A172 (cell line): ENCODE measurements around the gene HMGN5. TPM values are rescaled to one million over a fixed set of nuclear protein-coding genes. Genes with fewer than 3 reads are reported as not detected.

Source experiments
- DNase-seq: peaks from one replicate; pipeline ENCODE4 v3.0.0-alpha.2; 2015; ENCODE audit warnings: low spot score
- total RNA-seq: library from RNA; depleted of rRNA; stranded (reverse); fragments of >200 nt; shearing (Covaris generic); gene quantifications from 2 replicates; pipeline ENCODE4 v1.2.3, GENCODE V29; 2014; rRNA removed

Gene HMGN5, protein sequence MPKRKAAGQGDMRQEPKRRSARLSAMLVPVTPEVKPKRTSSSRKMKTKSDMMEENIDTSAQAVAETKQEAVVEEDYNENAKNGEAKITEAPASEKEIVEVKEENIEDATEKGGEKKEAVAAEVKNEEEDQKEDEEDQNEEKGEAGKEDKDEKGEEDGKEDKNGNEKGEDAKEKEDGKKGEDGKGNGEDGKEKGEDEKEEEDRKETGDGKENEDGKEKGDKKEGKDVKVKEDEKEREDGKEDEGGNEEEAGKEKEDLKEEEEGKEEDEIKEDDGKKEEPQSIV
- 0.05 TPM in 1 of 2 replicates, not detected in the other for total RNA-seq

DNA sequence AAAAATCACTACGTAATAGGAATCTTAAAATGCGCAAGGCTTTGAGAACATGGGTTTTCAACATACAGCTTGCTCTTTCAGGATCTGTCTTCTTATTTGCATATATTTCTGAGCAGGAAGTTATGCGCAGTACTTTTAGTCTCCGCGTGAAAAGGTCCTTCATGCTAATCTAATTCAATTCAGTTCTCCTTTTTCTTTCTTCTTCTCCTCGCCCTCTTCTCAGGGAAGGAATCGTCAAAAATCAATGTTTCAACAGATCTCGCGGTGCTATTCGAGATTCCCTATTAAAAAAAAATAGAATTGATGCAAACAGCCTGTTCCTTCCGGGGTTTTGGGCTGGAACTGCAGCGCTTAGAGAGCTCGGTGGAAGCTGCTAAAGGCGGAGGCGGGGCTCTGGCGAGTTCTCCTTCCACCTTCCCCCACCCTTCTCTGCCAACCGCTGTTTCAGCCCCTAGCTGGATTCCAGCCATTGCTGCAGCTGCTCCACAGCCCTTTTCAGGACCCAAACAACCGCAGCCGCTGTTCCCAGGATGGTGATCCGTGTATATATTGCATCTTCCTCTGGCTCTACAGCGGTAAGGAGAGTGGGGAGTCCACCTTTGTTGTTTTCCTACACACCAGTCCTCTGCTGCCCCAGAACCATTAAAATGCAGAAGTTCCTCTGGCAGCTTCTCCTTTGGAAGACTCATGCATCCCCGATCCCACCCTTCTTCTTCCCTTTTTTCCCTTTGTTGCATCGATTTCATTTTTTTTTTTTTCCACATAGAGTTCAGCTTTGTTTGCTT lies at the start of gene HMGN5, which contains the start of gene SH3BGRL:
HMGN5 (minus strand) TSS at position 243 of the 785 bp plus-strand sequence. CDS start 80,364 bp downstream, outside the sequence.
SH3BGRL (plus strand) TSS at position 432 of the 785 bp plus-strand sequence; CDS start at position 531, 99 bp downstream.
- peak; percentile 58 for DNase-seq

DNA sequence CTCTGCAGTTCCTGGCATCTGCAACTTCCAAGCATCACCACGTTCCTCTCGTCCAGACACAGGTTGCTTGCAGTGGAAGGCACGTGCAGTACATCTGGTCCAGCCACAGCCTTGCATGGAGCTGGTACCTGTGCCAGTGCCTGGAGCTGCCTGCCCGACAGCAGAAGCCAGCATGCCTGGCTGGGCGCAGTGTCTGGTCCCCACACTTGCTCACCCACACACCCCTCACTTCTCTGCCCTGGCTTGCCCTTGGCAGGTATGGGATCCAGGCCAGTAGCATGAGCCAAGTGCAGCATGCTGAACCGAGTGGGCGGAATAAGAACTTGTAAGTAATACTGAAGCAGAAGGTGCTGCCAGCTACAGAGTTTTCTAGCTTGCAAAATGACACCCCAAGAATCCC lies 40.0 kb upstream of the HMGN5 start:
- DNase-seq, result no peak

DNA sequence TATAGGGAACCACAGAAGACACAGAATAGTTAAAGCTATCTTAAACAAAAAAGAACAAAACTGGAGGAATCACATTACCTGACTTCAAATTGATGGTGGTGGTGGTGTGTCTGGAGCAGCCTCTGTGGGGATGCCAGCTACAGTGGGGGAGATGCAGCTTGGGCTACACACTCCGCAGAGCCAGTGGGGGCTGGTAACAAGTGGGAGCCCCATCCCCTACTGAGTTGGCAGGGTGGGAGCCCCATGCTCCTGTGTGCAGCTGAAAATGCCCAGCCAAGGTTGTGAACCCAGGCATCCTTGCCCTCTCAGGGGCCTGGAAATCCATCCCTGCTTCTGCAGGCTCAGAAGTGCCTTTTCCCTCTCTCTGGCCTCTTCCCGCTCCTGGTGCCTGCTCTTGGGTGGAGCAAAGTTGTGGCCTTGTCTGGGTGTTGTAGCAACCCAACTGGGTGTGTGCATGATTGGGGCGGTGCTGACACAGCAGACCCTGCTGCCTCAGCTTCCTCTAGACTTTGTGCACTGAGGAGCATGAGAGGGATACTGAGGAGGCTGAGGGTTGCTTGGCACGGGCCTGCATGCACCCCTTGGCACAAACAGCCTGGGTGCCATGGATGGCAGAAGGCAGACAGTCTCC lies 39.1 kb upstream of the HMGN5 start:
- DNase-seq, result no peak

DNA sequence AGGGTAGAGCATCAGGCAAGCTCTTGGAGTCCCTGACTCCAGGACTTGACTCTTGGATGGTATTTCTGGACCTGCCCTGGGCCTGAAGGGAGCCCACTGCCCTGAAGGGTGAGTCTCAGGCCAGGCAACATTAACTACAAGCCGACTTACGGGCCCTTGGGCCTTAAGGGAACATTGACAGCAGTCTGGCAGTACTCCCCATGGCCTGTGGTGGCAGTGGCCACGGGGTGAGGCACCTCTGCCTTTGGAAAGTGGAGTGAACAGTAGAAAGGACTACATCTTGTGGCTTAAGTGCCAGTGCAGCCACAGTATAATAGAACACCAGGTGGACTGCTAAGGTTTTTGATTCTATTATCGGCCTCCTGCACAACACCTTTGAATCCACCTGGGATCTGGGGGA lies 36.5 kb upstream of the HMGN5 start:
- no peak for DNase-seq

DNA sequence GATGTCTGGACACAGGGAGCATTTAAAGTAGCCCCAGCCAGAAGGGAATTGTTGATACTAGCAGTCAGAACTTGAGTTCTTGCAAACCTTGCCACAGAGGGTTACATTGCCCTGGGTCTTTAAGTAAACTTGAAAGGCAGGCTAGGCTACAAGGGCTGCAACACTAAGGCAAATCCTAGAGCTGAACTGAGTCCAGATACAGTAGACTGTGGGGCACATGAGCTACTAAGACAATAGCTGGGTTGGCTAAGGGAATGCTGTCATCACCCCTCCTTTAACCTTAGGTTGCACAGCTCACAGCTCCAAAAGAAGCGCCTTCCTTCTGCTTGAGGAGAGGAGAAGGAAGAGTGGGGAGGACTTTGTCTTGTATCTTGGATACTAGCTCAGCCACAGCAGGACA lies 35.8 kb upstream of the HMGN5 start:
- DNase-seq, result no peak

DNA sequence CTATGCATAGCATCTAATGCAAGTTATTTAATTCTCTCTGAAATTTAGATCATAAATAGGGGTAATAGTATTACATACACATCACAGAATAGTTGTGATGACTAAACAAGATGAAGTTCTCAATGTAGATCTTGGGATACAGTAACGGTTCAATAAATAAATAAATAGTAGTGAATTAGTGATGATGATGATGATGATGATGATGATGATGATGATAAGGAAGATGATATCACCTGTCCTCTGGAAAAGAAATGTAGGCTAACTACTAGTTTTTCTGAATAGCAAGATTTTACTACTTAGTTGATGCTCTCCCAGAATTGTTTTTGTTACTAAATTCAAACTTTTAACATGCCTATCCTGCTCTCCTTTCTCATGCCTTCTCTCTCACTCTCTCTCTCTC lies 30.5 kb upstream of the HMGN5 start:
- no peak for DNase-seq

DNA sequence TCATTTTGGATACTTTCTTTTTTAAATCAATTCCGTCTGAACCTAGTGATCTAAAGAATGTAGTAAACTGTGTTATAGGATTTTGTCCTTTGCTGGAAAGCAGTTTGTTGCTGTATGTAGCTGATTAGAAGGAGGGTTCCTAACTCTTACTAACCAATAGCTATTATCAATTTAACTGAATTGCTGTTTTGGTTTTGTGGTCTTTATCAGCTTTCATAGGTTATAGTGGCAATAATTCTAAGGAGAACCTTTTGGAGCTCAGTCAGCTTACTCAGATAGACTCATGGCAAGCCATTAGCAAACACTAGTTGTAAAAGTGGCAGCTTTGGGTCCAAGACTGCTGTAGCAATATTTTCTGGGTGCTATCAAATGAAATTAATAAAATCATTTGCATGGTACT lies 29.8 kb upstream of the HMGN5 start:
- no peak for DNase-seq

DNA sequence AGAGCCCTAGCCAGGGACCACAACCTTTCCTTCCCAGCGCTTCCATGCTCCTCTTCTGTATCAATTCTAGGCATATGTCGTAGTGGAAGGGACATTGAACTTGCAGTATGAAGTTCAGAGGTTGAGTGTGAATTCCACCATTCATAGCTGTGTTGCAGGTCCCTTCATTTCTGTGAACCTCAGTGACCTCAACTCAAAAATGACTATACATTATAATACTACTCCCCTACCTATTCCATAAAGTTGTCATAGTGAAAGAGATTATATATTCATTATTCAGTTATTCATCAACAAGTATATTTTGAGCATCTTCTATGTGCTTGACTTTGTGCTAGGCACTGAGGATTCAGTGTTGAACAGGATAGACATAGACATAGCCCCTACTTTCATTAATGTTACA lies 28.2 kb upstream of the HMGN5 start:
- no peak for DNase-seq

DNA sequence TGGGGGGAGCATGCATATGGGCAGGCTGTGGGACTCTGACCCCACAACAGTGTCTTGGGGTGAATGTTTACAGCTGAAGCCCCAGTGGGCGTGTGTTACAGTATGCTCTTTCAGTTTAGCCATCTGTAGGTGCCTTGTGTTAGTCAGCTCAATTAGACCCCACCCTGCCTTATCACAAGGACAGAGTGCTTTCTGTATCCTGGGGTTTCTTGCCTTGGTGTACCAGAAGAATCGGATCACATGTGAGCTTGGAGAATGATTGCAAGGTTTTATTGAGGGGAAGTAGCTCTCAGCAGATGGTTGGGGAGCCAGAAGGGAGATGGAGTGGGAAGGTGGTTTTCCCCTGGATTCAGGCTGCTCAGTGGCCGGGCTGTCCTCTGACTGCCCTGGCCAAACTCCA lies 27.5 kb upstream of the HMGN5 start:
- DNase-seq, result no peak

DNA sequence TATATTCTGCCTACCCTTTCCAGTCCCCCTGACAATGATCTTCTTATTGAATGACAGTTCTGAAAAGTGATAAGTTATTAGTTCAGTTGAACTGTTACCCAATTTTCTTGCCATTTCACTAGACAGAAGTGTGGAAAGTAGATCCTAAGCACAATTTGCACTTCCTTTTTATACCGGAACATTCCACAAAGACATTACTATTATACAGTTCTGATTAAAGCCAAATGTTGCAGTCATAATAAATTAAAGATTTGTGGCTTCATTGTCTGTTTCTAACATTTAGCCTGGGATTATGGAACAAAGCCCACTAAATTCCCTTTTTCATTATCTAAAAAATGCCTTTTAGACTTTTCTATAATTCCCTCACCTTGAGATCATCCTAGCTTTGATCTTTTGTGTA lies 14.0 kb upstream of the HMGN5 start:
- DNase-seq, result no peak

DNA sequence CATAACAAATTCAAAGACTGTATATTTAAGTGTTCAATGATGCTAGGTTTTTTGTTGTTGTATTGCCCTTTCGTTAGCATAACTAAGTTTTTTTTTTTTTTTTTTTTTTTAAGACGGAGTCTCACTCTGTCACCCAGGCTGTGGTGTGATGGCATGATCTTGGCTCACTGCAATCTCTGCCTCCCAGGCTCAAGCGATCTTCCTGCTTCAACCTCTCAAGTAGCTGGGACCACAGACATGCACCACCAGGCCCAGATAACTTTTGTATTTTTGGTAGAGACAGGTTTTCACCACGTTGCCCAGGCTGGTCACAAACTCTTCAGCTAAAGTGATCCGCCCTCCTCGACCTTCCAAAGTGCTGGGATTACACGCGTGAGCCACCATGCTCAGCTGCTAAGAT lies 7.2 kb upstream of the HMGN5 start:
- DNase-seq, result no peak

DNA sequence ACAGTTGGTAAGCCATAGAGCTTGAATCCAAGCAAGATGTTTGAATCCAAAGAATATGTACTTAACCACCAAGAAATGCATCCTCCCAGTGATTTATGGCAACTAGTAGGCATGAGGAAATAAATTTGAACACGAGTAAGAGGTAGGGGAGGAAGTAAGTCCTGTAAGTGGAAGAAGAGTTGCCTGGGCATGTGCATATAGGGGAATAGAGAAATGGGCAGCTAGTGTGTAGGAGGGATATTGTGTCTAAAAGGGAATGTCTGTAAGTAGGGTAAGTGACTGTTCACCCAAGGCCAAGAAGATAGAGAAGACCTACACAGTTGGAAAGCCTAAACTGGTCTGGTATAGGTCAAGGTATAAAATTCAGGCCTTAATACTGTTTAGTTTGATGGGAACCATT lies 4.8 kb upstream of the HMGN5 start:
- DNase-seq, result no peak

DNA sequence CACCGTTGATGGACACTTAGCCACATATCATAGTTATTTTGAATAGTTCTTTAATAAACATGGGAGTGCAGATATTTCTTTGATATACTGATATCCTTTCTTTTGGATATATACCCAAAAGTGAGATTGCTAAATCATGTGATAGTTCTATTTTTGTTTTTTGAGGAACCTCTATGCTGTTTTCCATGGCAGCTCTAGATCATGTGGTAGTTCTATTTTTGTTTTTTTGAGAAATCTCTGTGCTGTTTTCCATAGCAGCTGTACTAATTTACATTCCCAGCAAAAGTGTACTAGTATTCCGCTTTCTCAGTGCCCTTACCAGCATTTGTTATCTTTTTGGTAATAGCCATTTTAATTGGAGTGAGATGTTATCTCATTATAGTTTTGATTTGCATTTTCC lies 3.8 kb upstream of the HMGN5 start:
- no peak for DNase-seq

DNA sequence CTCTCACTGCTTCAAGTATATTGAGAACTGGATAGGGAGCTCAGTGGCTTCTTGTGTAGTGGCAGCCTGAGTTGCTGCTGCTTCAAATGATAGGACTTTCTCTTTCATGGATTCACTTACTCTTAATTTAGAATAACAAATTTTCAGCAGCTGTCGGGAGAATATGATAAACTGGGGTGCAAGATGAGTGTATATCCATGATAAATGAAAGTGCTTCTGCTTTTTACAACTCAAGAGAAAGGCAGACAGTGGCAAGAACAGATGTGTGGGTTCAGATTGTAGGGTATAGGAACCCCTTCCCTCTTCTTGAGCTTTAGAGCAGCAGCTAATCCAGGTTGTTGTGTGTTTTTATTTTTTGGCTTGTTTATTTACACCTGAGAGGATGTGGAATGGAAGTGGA lies 1.2 kb upstream of the HMGN5 start:
- no peak for DNase-seq

DNA sequence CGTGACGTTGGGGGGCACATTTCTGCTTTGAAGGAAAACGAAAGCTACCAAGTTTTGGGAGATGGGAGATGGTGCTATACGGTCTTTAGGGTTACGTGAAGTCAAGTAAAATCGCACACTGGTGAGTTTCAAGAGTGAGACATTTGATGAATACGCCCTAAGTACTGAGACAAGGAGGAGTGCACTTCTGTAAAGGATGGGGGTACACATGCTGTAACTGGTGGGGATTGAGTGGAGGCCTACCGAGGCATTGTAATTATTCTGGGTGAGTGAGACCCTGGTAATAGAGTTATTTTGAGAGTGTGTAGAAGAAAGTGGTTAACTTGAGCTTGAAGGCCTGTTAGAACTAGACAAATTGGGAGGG lies 725 bp upstream of the HMGN5 start:
- no peak for DNase-seq

DNA sequence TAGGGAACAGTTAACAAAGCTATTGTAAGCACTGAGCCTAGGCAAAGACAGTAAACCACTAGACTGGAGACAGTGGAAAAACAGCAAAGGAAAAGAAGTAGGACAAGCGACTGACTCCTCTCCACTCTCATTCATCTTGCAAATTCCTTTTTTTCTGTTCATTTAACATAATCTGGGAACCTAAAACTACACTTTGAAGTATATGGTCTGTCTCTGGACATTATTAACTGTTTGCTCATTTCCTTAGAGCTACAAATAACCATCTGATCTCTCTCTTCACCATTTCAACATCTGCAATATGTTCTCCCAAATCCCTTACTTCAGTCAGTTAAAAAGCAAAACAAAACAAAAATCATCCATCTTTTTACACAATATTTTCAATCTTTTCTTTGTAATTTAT lies 642 bp downstream of the HMGN5 start:
- no peak for DNase-seq

DNA sequence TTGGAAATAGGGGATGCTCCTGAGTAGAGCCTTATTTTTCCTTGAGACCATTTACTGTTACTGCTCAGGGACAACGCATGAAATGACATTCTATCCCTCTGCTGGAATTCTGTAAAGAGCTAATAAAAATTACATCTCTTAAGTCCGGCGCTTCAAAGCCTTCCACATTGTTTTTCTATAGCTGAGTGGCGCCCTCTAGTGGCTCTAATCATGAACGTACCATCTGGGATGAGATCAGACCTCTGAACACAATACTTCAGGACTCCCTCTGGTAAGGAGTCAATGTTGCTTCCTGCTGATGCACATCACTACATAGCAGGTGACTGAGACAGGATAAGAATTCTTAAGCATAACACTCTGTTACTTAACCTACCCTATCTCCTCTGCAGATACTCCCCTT lies 6.0 kb downstream of the HMGN5 start:
- peak; percentile 11 for DNase-seq

DNA sequence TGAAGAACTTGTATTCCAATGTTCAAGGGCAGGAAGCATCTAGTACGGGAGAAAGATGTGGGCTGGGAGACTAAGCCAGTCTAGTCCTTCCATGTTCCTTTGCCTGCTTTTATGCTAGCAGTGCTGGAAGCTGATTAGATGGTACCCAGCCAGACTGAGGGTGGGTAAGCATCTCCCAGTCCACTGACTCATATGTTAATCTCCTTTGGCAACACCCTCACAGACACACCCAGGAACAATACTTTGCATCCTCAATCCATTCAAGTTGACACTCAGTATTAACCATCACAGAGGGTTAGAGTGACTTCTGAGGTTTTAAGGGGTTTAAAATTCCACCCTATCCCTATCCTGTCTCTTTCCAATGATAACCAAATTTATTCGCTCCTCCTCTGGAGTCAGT lies 6.5 kb downstream of the HMGN5 start:
- DNase-seq, result no peak

DNA sequence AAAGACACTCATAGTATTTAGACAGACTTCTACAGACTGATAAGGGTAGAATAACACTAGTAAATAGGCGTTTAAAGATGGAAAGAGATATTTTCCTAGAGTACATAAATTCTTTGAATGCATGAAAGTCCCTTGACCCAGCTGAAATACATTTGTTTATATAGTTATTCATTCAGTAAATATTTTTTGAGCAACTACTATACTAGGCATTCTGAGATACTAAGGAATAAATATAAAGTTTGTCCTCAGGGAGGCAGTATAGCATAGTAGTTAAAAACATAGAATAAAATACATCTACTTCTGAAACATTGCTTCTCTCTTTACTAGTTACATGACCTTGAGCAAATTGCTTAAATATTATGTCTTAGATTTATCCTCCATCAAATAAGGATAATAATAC lies 27.4 kb downstream of the HMGN5 start:
- peak; percentile 0 for DNase-seq

DNA sequence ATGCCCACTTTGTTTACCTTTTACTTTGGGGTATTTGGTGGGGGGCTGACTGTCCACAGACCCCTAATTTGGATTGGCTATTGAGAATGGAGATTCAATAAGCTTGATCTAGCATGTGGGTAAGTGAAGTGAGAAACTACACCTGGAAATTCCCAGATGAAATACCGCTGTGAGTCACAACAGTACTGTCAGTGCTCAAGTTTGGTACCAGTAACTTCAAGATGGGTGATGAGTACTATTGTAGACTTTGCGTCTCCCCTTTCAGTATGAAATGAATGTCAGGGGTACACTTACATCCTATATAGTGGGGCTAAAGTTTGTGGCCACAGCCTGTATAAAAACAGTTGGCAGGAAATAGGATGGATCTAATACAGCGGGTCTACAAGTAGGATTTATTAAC lies 33.3 kb downstream of the HMGN5 start:
- no peak for DNase-seq

DNA sequence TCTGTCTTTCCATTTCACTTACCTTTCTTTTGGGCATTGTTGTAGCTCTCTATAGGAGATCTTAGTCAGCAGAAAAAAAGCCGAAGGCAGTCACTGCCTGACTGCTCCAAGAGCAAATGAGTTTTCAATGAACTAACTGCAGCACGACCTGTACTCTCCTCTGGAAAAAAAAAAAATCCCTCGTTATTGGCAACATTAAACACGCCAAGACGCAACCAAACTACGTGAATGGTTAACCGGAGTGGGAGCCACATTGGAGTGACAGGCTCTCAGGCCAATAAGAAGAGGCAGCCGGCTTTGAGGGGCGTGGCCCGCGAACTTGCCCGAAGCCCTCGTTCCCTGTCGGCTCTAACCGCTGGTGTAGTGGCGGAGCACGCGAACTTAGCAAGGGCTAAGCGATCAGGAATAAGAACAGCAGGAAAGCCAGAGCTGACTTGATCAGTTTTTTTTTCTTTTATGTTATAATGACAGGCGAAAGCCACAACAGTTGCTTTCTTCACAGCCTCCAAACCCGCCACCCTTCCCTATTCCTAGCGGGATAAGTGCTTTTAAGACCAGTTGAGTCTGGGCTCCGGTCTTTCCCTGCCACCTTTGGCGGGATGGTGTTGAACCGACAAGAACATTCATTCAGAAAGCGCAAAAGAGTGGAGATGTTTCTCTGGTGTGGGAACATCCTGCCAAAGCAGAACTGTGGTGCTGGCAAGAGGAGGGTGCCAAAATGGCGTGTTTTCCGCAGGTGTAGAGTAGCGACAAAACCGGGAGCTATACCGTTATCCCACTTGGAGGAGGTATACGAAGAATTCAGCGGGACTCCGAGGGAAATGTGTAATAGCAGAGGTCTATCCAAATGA lies 80.0 kb downstream of the HMGN5 start:
- peak; percentile 61 for DNase-seq

DNA sequence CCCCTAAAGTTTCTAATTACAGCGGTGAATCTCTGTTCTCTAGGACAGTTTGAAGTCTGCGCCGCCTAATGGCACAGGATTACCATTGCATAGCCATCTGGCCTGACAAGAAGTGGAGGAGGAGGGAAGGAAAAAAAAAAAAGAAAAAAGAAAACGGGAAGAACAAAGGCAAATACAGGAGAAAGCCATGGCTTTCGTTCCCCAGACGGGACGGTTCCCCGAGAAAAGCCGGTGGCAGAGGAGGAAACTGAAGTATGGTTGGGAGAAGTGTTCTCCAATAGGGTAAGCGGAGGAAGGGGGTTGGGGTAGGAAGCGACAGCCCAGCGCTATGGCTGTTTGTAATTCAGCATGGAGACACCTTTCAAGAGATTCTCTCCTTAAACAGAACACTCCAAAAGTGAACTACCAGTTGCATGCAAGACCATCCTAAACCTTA lies 80.8 kb downstream of the HMGN5 start:
- peak; percentile 6 for DNase-seq
